Endodermal cell (in vitro differentiated cells): ENCODE measurements around the gene NF1. TPM values are rescaled to one million over a fixed set of nuclear protein-coding genes. Genes with fewer than 3 reads are reported as not detected.
A peak's percentile ranks its signal among the peaks of the same experiment; 100 is the strongest.

ENCODE experiments used
- DNase-seq: peaks from one replicate; pipeline ENCODE4 v3.0.0-alpha.2; 2017
- H3K27ac ChIP-seq: 2 replicates; pipeline ENCODE4 v1.5.1; 2013; ENCODE audit warnings: mild to moderate bottlenecking, low read depth, low read length, moderate library complexity
- H3K27me3 ChIP-seq: 2 replicates; pipeline ENCODE4 v1.6.1; 2013; ENCODE audit warnings: mild to moderate bottlenecking, low read length, moderate library complexity; ENCODE audit not compliant: insufficient read depth, control insufficient read depth, poor library complexity, severe bottlenecking
- H3K36me3 ChIP-seq: 2 replicates; pipeline ENCODE4 v1.7.0; 2013; ENCODE audit warnings: mild to moderate bottlenecking, low read length, moderate library complexity; ENCODE audit not compliant: control insufficient read depth, insufficient read depth
- H3K4me1 ChIP-seq: one replicate; pipeline ENCODE4 v1.7.0; 2013; ENCODE audit warnings: low read length; ENCODE audit not compliant: control insufficient read depth, insufficient read depth
- H3K4me3 ChIP-seq: 2 replicates; pipeline ENCODE4 v1.5.1; 2013; ENCODE audit warnings: mild to moderate bottlenecking, low read length, moderate library complexity
- H3K9ac ChIP-seq: 2 replicates; pipeline ENCODE4 v1.6.1; 2013; ENCODE audit warnings: mild to moderate bottlenecking, low read length, moderate library complexity; ENCODE audit not compliant: poor library complexity, severe bottlenecking; ENCODE audit errors: extremely low read depth
- H3K9me3 ChIP-seq: 2 replicates; pipeline ENCODE4 v1.6.1; 2013; ENCODE audit warnings: mild to moderate bottlenecking, low read length, moderate library complexity; ENCODE audit not compliant: control insufficient read depth
- H3K27ac Mint-ChIP-seq: 2 replicates; pipeline ENCODE4 v1.8.0; 2020; ENCODE audit warnings: mixed read lengths
- H3K27me3 Mint-ChIP-seq: 2 replicates; pipeline ENCODE4 v1.8.0; 2021; ENCODE audit warnings: mild to moderate bottlenecking, mixed read lengths; ENCODE audit not compliant: insufficient read depth
- H3K36me3 Mint-ChIP-seq: 2 replicates; pipeline ENCODE4 v1.8.0; 2020; ENCODE audit warnings: low read depth, mixed read lengths
- H3K4me1 Mint-ChIP-seq: 2 replicates; pipeline ENCODE4 v1.8.0; 2020; ENCODE audit warnings: mixed read lengths
- H3K4me3 Mint-ChIP-seq: 2 replicates; pipeline ENCODE4 v1.8.0; 2020; ENCODE audit warnings: mild to moderate bottlenecking, moderate library complexity, mixed read lengths
- H3K9me3 Mint-ChIP-seq: 2 replicates; pipeline ENCODE4 v1.8.0; 2020; ENCODE audit warnings: mild to moderate bottlenecking, mixed read lengths
- WGBS, 2 experiments: methylation state at CpG; one replicate each; pipeline versions ENCODE4 v1.1.5 to v1.1.7; 2013; ENCODE audit warnings: missing lambda C conversion rate in 2 of 2, mixed read lengths in 1 of 2; ENCODE audit not compliant: insufficient coverage in 1 of 2, insufficient read length in 1 of 2; 5-methylcytosine and 5-hydroxymethylcytosine counted together
- total RNA-seq, 2 donors: library from RNA; stranded (reverse); fragmentation: NEBNext Ultra II Directional in 1 of 2; extraction: Animal tissue kit (Norgen Biotek cat#: 25700) in 1 of 2; gene quantifications; 2 replicates in 1 of 2; 3 replicates in 1 of 2; pipeline ENCODE4 v1.2.1, GENCODE V29; 2021
- TF ChIP-seq, protein P1 (sequence below): fragments of 200-600 bp; sonication (generic); conservative IDR thresholded peaks from 2 replicates; pipeline ENCODE4 v1.5.0; 2021; ENCODE audit warnings: antibody characterized with exemption, mild to moderate bottlenecking

NF1 gene
- total RNA-seq, 2 donors from 2014 or later = 61.9 to 69.3 TPM

DNA sequence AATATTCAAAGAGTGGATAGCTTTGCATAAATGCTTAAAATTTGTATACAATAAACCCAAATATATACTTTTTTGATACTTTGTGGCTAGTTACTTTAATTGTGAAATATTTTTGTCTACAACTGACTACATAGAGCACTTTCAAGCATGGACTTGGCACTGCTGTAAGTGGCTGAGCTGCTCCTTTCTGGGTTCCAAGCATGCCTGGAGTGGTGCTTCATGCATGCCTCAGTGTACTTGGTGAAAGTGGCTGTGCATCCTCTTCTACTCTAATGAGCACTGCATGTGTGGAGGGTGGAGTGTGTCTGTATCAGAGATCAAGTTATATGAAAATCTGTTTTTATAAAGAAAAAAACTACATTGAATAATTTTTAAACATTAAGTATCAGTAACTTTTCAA, 108.2 kb downstream of the NF1 start:
- no peaks in the 10 kb centered on the region for H3K4me1 ChIP-seq
- Mint-ChIP-seq H3K9me3 (no peaks in the 10 kb centered on the region), H3K4me1 (no peaks in the 10 kb centered on the region), H3K27ac (no peak overlapping the region), H3K27me3 (no peaks in the 10 kb centered on the region), H3K4me3 (no peak overlapping the region), H3K36me3 (peaks cover 7% of the 10 kb centered on the region)
- no peak overlapping the region for H3K4me3 ChIP-seq
- DNase-seq = no peak
- no peak overlapping the region for H3K9ac ChIP-seq
- peaks cover 38% of the 10 kb centered on the region for H3K36me3 ChIP-seq
- H3K27ac ChIP-seq = no peak overlapping the region
- no peaks in the 10 kb centered on the region for H3K9me3 ChIP-seq
- no peaks in the 10 kb centered on the region for H3K27me3 ChIP-seq
- TF ChIP-seq, protein P1, sequence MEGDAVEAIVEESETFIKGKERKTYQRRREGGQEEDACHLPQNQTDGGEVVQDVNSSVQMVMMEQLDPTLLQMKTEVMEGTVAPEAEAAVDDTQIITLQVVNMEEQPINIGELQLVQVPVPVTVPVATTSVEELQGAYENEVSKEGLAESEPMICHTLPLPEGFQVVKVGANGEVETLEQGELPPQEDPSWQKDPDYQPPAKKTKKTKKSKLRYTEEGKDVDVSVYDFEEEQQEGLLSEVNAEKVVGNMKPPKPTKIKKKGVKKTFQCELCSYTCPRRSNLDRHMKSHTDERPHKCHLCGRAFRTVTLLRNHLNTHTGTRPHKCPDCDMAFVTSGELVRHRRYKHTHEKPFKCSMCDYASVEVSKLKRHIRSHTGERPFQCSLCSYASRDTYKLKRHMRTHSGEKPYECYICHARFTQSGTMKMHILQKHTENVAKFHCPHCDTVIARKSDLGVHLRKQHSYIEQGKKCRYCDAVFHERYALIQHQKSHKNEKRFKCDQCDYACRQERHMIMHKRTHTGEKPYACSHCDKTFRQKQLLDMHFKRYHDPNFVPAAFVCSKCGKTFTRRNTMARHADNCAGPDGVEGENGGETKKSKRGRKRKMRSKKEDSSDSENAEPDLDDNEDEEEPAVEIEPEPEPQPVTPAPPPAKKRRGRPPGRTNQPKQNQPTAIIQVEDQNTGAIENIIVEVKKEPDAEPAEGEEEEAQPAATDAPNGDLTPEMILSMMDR = no peak

DNA sequence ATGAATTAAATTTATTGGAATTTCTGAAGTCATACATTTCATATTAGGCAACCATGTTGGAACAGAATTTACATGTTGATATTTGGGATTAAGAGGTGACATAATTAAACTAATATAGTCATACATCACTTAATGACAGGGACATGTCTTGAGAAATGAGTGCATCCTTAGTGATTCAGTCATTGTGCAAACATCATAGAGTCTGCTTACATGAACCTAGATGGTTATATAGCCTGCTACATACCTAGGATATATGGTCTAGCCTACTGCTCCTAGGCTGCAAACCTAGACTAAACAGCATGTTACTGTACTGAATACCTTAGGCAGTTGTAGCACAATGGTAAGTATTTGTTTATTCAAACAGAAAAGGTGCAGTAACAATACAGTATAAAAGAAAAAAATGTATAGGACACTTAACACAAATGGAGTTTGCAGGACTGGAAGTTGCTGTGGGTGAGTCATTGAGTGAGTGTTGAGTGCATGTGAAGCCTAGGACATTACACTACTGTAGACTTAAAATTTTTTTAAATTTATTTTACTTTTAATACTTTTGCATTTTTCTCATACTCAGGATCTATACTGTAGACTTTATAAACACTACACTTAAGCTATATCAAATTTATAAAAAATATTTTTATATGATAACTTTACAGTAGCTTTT, 116.7 kb downstream of the NF1 start:
- Mint-ChIP-seq H3K9me3 (no peaks in the 10 kb centered on the region), H3K36me3 (peaks cover 15% of the 10 kb centered on the region), H3K4me1 (no peaks in the 10 kb centered on the region), H3K4me3 (no peak overlapping the region), H3K27me3 (no peaks in the 10 kb centered on the region), H3K27ac (no peak overlapping the region)
- Histone ChIP-seq H3K9ac (no peak overlapping the region), H3K27ac (no peak overlapping the region), H3K27me3 (no peaks in the 10 kb centered on the region), H3K4me1 (no peaks in the 10 kb centered on the region), H3K4me3 (no peak overlapping the region), H3K36me3 (peaks cover 36% of the 10 kb centered on the region), H3K9me3 (no peaks in the 10 kb centered on the region)
- no peak for DNase-seq
- TF ChIP-seq, protein P1 = no peak

DNA sequence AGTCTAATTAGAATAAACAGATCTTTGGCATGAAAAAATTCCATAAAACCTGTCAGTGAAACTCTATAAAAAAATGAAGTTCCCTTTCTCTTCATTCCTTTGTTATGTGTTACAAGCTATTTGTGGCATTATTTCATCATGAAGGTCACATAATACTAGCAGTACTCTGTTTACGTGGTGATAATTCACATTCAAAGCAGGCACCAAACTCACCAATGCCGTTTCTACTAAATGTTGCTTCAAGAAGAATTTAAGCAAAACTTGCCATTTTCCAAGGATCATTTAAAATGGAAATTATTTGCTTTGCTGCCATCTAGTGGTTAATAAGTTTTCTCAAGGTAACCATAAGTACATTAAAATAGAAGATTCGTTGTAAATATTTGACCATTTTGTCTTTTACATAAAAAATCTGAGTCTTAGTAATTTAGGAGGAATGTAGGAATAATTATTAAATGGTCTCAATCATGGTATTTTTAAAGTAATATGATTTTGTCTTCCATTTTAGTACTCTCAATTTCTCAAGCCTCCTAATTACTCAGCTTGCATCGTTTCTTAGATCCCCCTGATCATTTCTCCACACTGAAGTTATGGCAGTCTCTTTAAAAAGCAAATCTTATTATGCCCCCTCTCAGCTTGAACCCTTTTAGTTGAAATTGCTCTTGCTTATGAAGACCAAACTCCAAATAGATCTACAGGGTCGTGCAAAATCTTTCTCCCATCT, 121.4 kb downstream of the NF1 start:
- TF ChIP-seq, protein P1 = peak; percentile 79
- H3K27ac Mint-ChIP-seq = no peak overlapping the region
- H3K36me3 ChIP-seq = peaks cover 55% of the 10 kb centered on the region
- no peak for DNase-seq
- H3K36me3 Mint-ChIP-seq = peaks cover 28% of the 10 kb centered on the region
- no peak overlapping the region for H3K4me3 ChIP-seq
- H3K9me3 ChIP-seq = no peaks in the 10 kb centered on the region
- H3K27ac ChIP-seq = no peak overlapping the region
- H3K4me3 Mint-ChIP-seq = no peak overlapping the region
- H3K4me1 ChIP-seq = no peaks in the 10 kb centered on the region
- no peak overlapping the region for H3K9ac ChIP-seq
- WGBS, 2 experiments = 83% methylated on average over 4 to 5 of the region's 5 CpGs
- H3K4me1 Mint-ChIP-seq = no peaks in the 10 kb centered on the region
- no peaks in the 10 kb centered on the region for H3K27me3 Mint-ChIP-seq
- no peaks in the 10 kb centered on the region for H3K9me3 Mint-ChIP-seq
- H3K27me3 ChIP-seq = no peaks in the 10 kb centered on the region
